Measurements from ENCODE around the gene TMTC1. TPM values are rescaled to one million over a fixed set of nuclear protein-coding genes. Genes with fewer than 3 reads are reported as not detected.

TMTC1 gene
- total RNA-seq, 4 donors from 2014 or later: 84.0 to 177 (median 105) TPM

DNA sequence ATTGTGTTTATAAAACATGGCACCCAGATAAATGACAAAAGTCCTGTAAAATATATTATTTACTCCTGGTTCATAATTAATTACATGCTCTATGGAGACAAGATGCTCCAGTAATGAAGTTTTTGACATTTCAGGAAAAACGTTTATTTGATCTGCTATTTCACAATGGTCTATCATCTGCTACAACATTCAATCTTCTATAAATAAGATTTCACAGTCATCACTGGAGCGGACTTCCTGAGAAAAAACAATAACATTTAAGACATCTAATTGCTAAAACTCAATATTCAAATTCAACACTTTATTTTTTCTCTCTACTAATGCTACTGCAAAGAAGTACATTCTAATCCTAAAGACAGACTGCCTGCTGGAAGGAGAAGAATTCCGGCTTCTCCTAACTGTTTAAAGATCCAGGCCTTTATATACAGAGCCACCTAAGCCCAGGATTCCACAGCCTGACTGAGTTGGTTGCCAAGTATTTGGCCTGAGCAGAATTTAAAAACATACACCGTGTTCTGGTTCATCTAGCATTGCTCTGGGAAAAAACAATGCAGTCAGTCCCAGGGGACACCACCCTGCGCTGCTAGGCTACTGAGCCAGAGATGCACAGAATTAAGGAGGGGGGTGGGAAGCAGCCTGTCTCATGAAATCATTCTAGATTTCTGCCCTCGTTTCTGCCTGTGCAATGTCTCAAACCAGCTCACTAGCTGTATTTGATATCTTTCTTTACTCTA lies 58.0 kb downstream of the TMTC1 start:
- H3K27me3 ChIP-seq: no peaks in the 10 kb centered on the region
- WGBS: 26% methylated on average over 6 of the region's 6 CpGs
- no peaks in the 10 kb centered on the region for H3K36me3 ChIP-seq
- peaks cover 53 to 60% (median 58%) of the 10 kb centered on the region in 4 donors for H3K4me1 ChIP-seq
- peak overlapping the region; percentile 70 to 85 (median 80) for H3K27ac ChIP-seq (replicated peaks in 1 of 4)
- no peaks in the 10 kb centered on the region for H3K9me3 ChIP-seq
- DNase-seq (ENCODE audit: extremely low spot score): no peak
- TF ChIP-seq, protein P1, sequence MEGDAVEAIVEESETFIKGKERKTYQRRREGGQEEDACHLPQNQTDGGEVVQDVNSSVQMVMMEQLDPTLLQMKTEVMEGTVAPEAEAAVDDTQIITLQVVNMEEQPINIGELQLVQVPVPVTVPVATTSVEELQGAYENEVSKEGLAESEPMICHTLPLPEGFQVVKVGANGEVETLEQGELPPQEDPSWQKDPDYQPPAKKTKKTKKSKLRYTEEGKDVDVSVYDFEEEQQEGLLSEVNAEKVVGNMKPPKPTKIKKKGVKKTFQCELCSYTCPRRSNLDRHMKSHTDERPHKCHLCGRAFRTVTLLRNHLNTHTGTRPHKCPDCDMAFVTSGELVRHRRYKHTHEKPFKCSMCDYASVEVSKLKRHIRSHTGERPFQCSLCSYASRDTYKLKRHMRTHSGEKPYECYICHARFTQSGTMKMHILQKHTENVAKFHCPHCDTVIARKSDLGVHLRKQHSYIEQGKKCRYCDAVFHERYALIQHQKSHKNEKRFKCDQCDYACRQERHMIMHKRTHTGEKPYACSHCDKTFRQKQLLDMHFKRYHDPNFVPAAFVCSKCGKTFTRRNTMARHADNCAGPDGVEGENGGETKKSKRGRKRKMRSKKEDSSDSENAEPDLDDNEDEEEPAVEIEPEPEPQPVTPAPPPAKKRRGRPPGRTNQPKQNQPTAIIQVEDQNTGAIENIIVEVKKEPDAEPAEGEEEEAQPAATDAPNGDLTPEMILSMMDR (IDR thresholded peaks at IDR 0.05): no peak
- peak; percentile 76 to 78 for TF ChIP-seq POLR2AphosphoS5 (IDR thresholded peaks at IDR 0.05)
- TF ChIP-seq POLR2A (IDR thresholded peaks at IDR 0.05; ENCODE audit: low read depth): no peak
- no peak for TF ChIP-seq EP300 (IDR thresholded peaks at IDR 0.05)
- intact Hi-C loops (cut with DNase I): no loop called here
- H3K4me3 ChIP-seq: peak overlapping the region in 2 of 4 donors; percentile 11 to 17

DNA sequence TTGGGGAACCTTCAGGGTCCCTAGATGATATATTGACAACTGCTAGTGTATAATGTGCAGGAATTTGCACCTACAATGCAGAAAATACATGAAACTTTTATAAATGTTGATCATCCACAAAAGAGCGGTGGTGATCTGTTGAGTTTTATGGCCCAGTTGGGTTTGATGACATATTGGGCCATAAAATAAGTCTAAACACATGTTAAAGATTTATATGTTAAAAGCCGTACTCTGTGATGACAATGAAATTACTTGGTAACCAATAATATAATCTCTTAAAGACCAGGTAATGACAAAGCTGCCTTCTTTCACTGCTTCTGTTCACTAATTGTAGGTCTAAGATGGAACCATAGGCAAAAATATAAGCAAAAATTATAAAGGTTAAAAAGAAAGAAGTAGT lies 61.6 kb downstream of the TMTC1 start:
- no peaks in the 10 kb centered on the region for H3K27me3 ChIP-seq
- intact Hi-C loops (cut with DNase I): loop anchor here (5.0 kb wide), 1 partner anchor 60 kb away; the partner anchor contains the start of gene TMTC1
- no peak overlapping the region for H3K4me3 ChIP-seq
- peaks cover 0 to 7% (median 0%) of the 10 kb centered on the region in 4 donors for H3K36me3 ChIP-seq
- TF ChIP-seq EP300 (IDR thresholded peaks at IDR 0.05): no peak
- TF ChIP-seq, protein P1 (IDR thresholded peaks at IDR 0.05): no peak
- TF ChIP-seq POLR2A (IDR thresholded peaks at IDR 0.05; ENCODE audit: low read depth): no peak
- TF ChIP-seq POLR2AphosphoS5 (IDR thresholded peaks at IDR 0.05): no peak
- peaks cover 21 to 24% (median 23%) of the 10 kb centered on the region in 4 donors for H3K4me1 ChIP-seq
- no peaks in the 10 kb centered on the region for H3K9me3 ChIP-seq
- WGBS: 94% methylated on average over 2 of the region's 2 CpGs
- no peak overlapping the region for H3K27ac ChIP-seq (replicated peaks in 1 of 4)
- no peak for DNase-seq (ENCODE audit: extremely low spot score)

DNA sequence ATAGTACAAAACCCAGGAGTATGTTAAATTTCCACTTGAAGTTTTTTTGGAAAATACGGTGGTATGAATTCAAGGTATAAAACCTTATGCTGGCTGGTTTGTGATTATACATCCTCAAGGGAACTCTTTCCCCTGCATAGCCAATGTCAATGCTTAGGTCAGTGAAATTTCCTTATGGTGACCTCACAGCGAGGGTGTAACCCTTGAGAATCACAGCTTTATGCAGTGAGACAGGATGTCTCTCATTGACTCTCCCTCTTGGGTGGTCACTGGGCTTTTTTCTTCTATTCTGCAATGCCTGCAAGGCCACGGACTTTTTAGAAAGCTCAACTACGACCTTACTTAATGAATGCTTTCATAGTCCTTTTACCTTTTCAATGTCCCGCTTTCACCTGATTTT lies 64.4 kb downstream of the TMTC1 start:
- Histone ChIP-seq H3K4me1 (peaks cover 4 to 11% (median 7%) of the 10 kb centered on the region in 4 donors), H3K27me3 (no peaks in the 10 kb centered on the region), H3K27ac (replicated peaks in 1 of 4) (no peak overlapping the region), H3K9me3 (no peaks in the 10 kb centered on the region), H3K4me3 (no peak overlapping the region), H3K36me3 (peaks cover 0 to 7% (median 0%) of the 10 kb centered on the region in 4 donors)
- WGBS: 67% methylated on average over 5 of the region's 5 CpGs
- TF ChIP-seq EP300 (IDR thresholded peaks at IDR 0.05) (no peak), POLR2A (IDR thresholded peaks at IDR 0.05; ENCODE audit: low read depth) (no peak), POLR2AphosphoS5 (IDR thresholded peaks at IDR 0.05) (no peak)
- TF ChIP-seq, protein P1 (IDR thresholded peaks at IDR 0.05): no peak
- intact Hi-C loops (cut with DNase I): no loop called here
- no peak for DNase-seq (ENCODE audit: extremely low spot score)

DNA sequence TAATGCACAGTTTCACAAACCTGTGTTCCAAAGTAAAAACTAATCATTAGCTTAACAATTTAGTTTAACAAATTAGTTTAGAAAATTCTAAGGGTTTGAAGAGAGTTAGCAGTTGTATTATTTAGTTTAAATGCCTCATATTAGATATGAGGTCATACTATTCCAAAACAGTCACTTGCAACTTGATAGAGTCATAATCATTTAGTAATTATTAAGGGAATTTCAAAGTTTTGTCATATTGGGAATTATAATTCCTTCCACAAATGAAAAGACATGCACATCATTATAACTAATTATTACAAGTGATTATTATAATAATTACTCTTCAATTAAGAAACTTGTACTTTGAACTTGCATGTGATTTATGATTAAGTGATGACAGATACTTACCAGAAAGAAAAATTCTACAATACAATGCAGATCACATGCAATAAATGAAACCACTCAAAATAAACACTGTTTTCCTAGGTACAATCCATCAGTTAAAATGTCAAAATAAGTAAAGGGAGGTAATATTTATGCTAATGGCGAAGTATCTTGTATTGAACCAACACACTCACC lies 66.1 kb downstream of the TMTC1 start:
- WGBS: 3% methylated on average over 1 of the region's 1 CpG
- intact Hi-C loops (cut with DNase I): no loop called here
- Histone ChIP-seq H3K4me3 (no peak overlapping the region), H3K4me1 (peaks cover 11 to 27% (median 17%) of the 10 kb centered on the region in 4 donors), H3K36me3 (peaks cover 0 to 7% (median 0%) of the 10 kb centered on the region in 4 donors), H3K27ac (replicated peaks in 1 of 4) (no peak overlapping the region), H3K27me3 (no peaks in the 10 kb centered on the region), H3K9me3 (no peaks in the 10 kb centered on the region)
- DNase-seq (ENCODE audit: extremely low spot score): no peak
- TF ChIP-seq EP300 (IDR thresholded peaks at IDR 0.05) (no peak), POLR2A (IDR thresholded peaks at IDR 0.05; ENCODE audit: low read depth) (no peak), POLR2AphosphoS5 (IDR thresholded peaks at IDR 0.05) (no peak)
- TF ChIP-seq, protein P1 (IDR thresholded peaks at IDR 0.05): no peak
